Trophoblast cell (in vitro differentiated cells and primary cell): ENCODE results near the gene CAMSAP2.

Experiments used
- DNase-seq, 2 donors: peaks; one replicate each; pipeline ENCODE4 v3.0.0-alpha.2; 2016
- H2AFZ ChIP-seq: 2 replicates; pipeline ENCODE4 v1.6.1; 2013; ENCODE audit warnings: low read length, moderate library complexity, mild to moderate bottlenecking; ENCODE audit not compliant: insufficient read depth, poor library complexity
- H2AK5ac ChIP-seq: 2 replicates; pipeline ENCODE4 v1.6.1; 2013; ENCODE audit warnings: mild to moderate bottlenecking, low read length
- H2BK120ac ChIP-seq: 2 replicates; pipeline ENCODE4 v1.6.1; 2013; ENCODE audit warnings: low read length, mild to moderate bottlenecking, moderate library complexity; ENCODE audit not compliant: insufficient read depth, poor library complexity
- H2BK12ac ChIP-seq: 2 replicates; pipeline ENCODE4 v1.6.1; 2013; ENCODE audit warnings: mild to moderate bottlenecking, low read length, moderate library complexity
- H2BK5ac ChIP-seq: 2 replicates; pipeline ENCODE4 v1.6.1; 2013; ENCODE audit warnings: low read length, low read depth, moderate library complexity, mild to moderate bottlenecking; ENCODE audit not compliant: poor library complexity
- H3K14ac ChIP-seq: 2 replicates; pipeline ENCODE4 v1.6.1; 2013; ENCODE audit warnings: mild to moderate bottlenecking, low read length
- H3K18ac ChIP-seq: 2 replicates; pipeline ENCODE4 v1.6.1; 2013; ENCODE audit warnings: mild to moderate bottlenecking, low read length
- H3K23ac ChIP-seq: 2 replicates; pipeline ENCODE4 v1.6.1; 2013; ENCODE audit warnings: low read length
- H3K27ac ChIP-seq: 2 replicates; pipeline ENCODE4 v1.5.1; 2013; ENCODE audit warnings: low read depth, mild to moderate bottlenecking, inconsistent platforms, low read length, moderate library complexity
- H3K27me3 ChIP-seq: 2 replicates; pipeline ENCODE4 v1.6.1; 2013; ENCODE audit warnings: inconsistent platforms, mild to moderate bottlenecking, low read length, moderate library complexity; ENCODE audit not compliant: insufficient read depth
- H3K36me3 ChIP-seq, 2 experiments: 1 replicate in 1 of 2; 2 replicates in 1 of 2; pipeline ENCODE4 v1.6.1; 2013; ENCODE audit warnings: low read length in 2 of 2, mild to moderate bottlenecking in 2 of 2, moderate library complexity in 1 of 2; ENCODE audit not compliant: insufficient read depth in 2 of 2, control insufficient read depth in 1 of 2
- H3K4ac ChIP-seq: 2 replicates; pipeline ENCODE4 v1.6.1; 2013; ENCODE audit warnings: low read depth, mild to moderate bottlenecking, low read length, moderate library complexity
- H3K4me1 ChIP-seq, 2 experiments: 1 replicate in 1 of 2; 2 replicates in 1 of 2; pipeline ENCODE4 v1.6.1; 2013; ENCODE audit warnings: low read length in 2 of 2, mild to moderate bottlenecking in 2 of 2, moderate library complexity in 1 of 2; ENCODE audit not compliant: insufficient read depth in 2 of 2, control insufficient read depth in 1 of 2
- H3K4me2 ChIP-seq: 2 replicates; pipeline ENCODE4 v1.6.1; 2013; ENCODE audit warnings: inconsistent platforms, mild to moderate bottlenecking, low read length, moderate library complexity
- H3K4me3 ChIP-seq: 2 replicates; pipeline ENCODE4 v1.5.1; 2013; ENCODE audit warnings: mild to moderate bottlenecking, low read depth, low read length, inconsistent platforms
- H3K79me1 ChIP-seq: one replicate; pipeline ENCODE4 v1.6.1; 2013; ENCODE audit warnings: low read length
- H3K79me2 ChIP-seq: 2 replicates; pipeline ENCODE4 v1.6.1; 2013; ENCODE audit warnings: low read length, mild to moderate bottlenecking; ENCODE audit not compliant: control insufficient read depth, insufficient read depth, poor library complexity
- H3K9ac ChIP-seq: 2 replicates; pipeline ENCODE4 v1.6.1; 2013; ENCODE audit warnings: mild to moderate bottlenecking, low read length
- H3K9me3 ChIP-seq: 2 replicates; pipeline ENCODE4 v1.6.1; 2013; ENCODE audit warnings: low read depth, mild to moderate bottlenecking, control low read depth, inconsistent platforms, low read length; ENCODE audit not compliant: insufficient read depth
- H4K12ac ChIP-seq: 2 replicates; pipeline ENCODE4 v1.6.1; 2013; ENCODE audit warnings: low read depth, mild to moderate bottlenecking, low read length, moderate library complexity
- H4K8ac ChIP-seq: 2 replicates; pipeline ENCODE4 v1.6.1; 2013; ENCODE audit warnings: low read depth, mild to moderate bottlenecking, low read length, moderate library complexity
- H4K91ac ChIP-seq: one replicate; pipeline ENCODE4 v1.6.1; 2013; ENCODE audit warnings: low read depth, mild to moderate bottlenecking, low read length, moderate library complexity
- WGBS: extraction: QIAGEN DNeasy Blood & Tissue Kit; methylation state at CpG from one replicate; pipeline ENCODE4 v1.1.7; 2013; ENCODE audit warnings: missing lambda C conversion rate; ENCODE audit not compliant: insufficient read length, insufficient coverage; ENCODE audit errors: extremely low coverage; 5-methylcytosine and 5-hydroxymethylcytosine counted together

Gene CAMSAP2

DNA sequence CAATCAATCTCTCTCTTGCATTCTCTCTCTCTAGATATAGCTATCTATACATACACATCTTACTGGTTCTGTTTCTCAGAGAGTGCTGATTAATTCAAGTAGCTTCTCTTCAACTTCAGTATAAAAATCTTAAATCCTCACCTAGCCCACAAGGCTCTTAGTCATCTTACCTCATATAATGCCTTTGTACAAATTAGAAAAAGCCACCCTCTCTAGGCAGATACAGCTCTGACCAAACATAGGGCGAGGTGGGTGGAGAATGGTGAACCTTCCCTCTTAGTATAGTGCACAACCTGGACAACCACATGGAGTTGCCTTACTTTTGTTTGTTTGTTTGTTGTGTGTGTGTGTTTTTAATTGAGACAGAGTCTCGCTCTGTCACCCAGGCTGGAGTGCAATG lies 150.9 kb downstream of the CAMSAP2 start:
- Histone ChIP-seq H3K4ac (no peak overlapping the region), H4K12ac (no peak overlapping the region)

DNA sequence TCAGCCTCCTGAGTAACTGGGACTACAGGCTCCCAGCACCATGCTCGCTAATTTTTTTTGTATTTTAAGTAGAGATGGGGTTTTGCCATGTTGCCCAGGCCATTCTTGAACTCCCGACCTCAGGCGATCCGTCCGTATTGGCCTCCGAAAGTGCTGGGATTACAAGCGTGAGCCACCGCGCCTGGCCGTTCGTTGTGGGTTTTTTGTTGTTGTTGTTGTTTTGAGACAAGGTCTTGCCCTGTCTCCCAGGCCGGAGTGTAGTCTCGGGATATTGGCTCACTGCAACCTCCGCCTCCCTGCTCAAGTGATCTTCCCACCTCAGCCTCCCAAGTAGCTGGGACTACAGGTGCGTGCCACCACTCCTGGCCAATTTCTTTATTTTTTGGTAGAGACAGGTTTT lies 151.3 kb downstream of the CAMSAP2 start:
- H3K4me2 ChIP-seq = no peak overlapping the region
- no peak overlapping the region for H2AK5ac ChIP-seq
- H2BK120ac ChIP-seq = no peak overlapping the region
- no peak overlapping the region for H3K4me3 ChIP-seq
- no peaks in the 10 kb centered on the region for H3K27me3 ChIP-seq
- no peak overlapping the region for H4K8ac ChIP-seq
- no peak overlapping the region for H3K18ac ChIP-seq
- H3K14ac ChIP-seq = no peak overlapping the region
- DNase-seq = no peak
- H3K23ac ChIP-seq = no peak overlapping the region
- H3K4ac ChIP-seq = no peak overlapping the region
- H3K9ac ChIP-seq = no peak overlapping the region
- no CpG with 5 or more reads among the region's 15 CpGs for WGBS
- H4K91ac ChIP-seq = no peak overlapping the region
- H3K36me3 ChIP-seq = no peaks in the 10 kb centered on the region
- no peak overlapping the region for H2BK12ac ChIP-seq
- H4K12ac ChIP-seq = no peak overlapping the region
- H2AFZ ChIP-seq = no peak overlapping the region
- H3K27ac ChIP-seq = no peak overlapping the region
- peaks cover 36 to 42% of the 10 kb centered on the region in 2 experiments for H3K4me1 ChIP-seq
- no peak overlapping the region for H2BK5ac ChIP-seq
- H3K9me3 ChIP-seq = no peaks in the 10 kb centered on the region
- peaks cover 29% of the 10 kb centered on the region for H3K79me1 ChIP-seq
- H3K79me2 ChIP-seq = peaks cover 20% of the 10 kb centered on the region

More for the DNA sequence above, 150.9 kb downstream of the CAMSAP2 start:
- WGBS = no CpG with 5 or more reads among the region's 2 CpGs
- Histone ChIP-seq H3K18ac (no peak overlapping the region), H2BK12ac (no peak overlapping the region), H4K8ac (no peak overlapping the region), H2AK5ac (no peak overlapping the region), H3K4me3 (no peak overlapping the region), H3K4me1 (peaks cover 33 to 38% of the 10 kb centered on the region in 2 experiments), H3K27ac (no peak overlapping the region), H3K27me3 (no peaks in the 10 kb centered on the region), H2BK5ac (no peak overlapping the region), H3K9ac (no peak overlapping the region), H3K36me3 (no peaks in the 10 kb centered on the region), H3K79me2 (peaks cover 17% of the 10 kb centered on the region), H3K14ac (no peak overlapping the region), H3K4me2 (no peak overlapping the region), H3K9me3 (no peaks in the 10 kb centered on the region), H3K23ac (no peak overlapping the region), H2BK120ac (no peak overlapping the region), H3K79me1 (peaks cover 26% of the 10 kb centered on the region), H4K91ac (no peak overlapping the region), H2AFZ (no peak overlapping the region)
- no peak for DNase-seq

GRCh38 chr1:200890818-200891773 lies 152.4 kb downstream of the CAMSAP2 start:
- Histone ChIP-seq H3K36me3 (peaks cover 0 to 5% of the 10 kb centered on the region in 2 experiments), H3K79me1 (peaks cover 38% of the 10 kb centered on the region), H2BK12ac (peak overlapping the region; percentile 55), H4K12ac (peak overlapping the region; percentile 55), H3K4me3 (peak overlapping the region; percentile 68), H2BK120ac (peak overlapping the region; percentile 99), H2AK5ac (peak overlapping the region; percentile 57), H4K91ac (peak overlapping the region; percentile 94), H3K14ac (peak overlapping the region; percentile 94), H2BK5ac (peak overlapping the region; percentile 99), H3K4ac (peak overlapping the region; percentile 57), H3K27me3 (no peaks in the 10 kb centered on the region), H3K4me2 (peak overlapping the region; percentile 52), H3K4me1 (peaks cover 47 to 53% of the 10 kb centered on the region in 2 experiments), H3K18ac (peak overlapping the region; percentile 89), H3K9me3 (no peaks in the 10 kb centered on the region), H3K79me2 (peaks cover 27% of the 10 kb centered on the region), H3K27ac (peak overlapping the region; percentile 99), H2AFZ (peak overlapping the region; percentile 80), H3K9ac (peak overlapping the region; percentile 91), H3K23ac (no peak overlapping the region), H4K8ac (peak overlapping the region; percentile 78)
- no CpG with 5 or more reads among the region's 72 CpGs for WGBS
- DNase-seq = peak; percentile 94 to 96

DNA sequence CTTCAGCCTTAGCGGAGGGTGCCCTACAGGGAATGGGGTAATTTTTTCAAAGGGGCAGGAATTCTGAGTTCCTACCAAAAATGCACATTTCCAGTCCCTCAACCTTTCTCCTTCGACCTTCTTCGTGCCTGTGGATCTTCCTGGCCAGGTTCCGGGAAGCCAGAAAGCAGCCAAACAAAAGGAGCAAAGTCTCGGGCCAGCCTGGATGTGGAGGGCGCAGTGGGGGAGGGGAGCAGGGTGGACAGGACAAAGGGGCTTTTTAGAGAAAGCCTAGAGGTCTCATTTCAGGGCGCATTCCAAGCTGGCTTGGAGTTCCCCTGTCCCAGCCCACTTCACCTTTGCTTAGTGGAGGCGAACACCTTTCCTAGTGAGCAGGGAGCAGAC lies 153.1 kb downstream of the CAMSAP2 start:
- Histone ChIP-seq H2BK120ac (peak overlapping the region; percentile 65), H3K36me3 (peaks cover 0 to 5% of the 10 kb centered on the region in 2 experiments), H2AFZ (peak overlapping the region; percentile 65), H3K27me3 (no peaks in the 10 kb centered on the region), H3K14ac (peak overlapping the region; percentile 65), H3K23ac (no peak overlapping the region), H3K4me3 (peak overlapping the region; percentile 68), H4K12ac (peak overlapping the region; percentile 39), H3K4me1 (peaks cover 47 to 56% of the 10 kb centered on the region in 2 experiments), H3K4ac (peak overlapping the region; percentile 57), H2AK5ac (no peak overlapping the region), H3K9ac (peak overlapping the region; percentile 20), H4K91ac (peak overlapping the region; percentile 94), H3K27ac (peak overlapping the region; percentile 99), H2BK12ac (peak overlapping the region; percentile 11), H3K4me2 (peak overlapping the region; percentile 52), H3K9me3 (no peaks in the 10 kb centered on the region), H3K18ac (peak overlapping the region; percentile 17), H3K79me1 (peaks cover 38% of the 10 kb centered on the region), H3K79me2 (peaks cover 27% of the 10 kb centered on the region), H2BK5ac (peak overlapping the region; percentile 84), H4K8ac (peak overlapping the region; percentile 64)
- WGBS = no CpG with 5 or more reads among the region's 8 CpGs
- peak; percentile 25 to 54 for DNase-seq
